Activated effector memory CD4-positive, alpha-beta T cell treated with anti-CD3 and anti-CD28 coated beads, Interleukin-2, amount 50 U/mL, for 16 hours (primary cell): ENCODE results near the gene SLC25A34.

Experiments
- DNase-seq: peaks from one replicate; pipeline ENCODE4 v3.0.0-alpha.2; 2020

SLC25A34 gene

GRCh38 chr1:15733726-15734226, 2.3 kb upstream of the SLC25A34 start:
- no peak for DNase-seq

DNA sequence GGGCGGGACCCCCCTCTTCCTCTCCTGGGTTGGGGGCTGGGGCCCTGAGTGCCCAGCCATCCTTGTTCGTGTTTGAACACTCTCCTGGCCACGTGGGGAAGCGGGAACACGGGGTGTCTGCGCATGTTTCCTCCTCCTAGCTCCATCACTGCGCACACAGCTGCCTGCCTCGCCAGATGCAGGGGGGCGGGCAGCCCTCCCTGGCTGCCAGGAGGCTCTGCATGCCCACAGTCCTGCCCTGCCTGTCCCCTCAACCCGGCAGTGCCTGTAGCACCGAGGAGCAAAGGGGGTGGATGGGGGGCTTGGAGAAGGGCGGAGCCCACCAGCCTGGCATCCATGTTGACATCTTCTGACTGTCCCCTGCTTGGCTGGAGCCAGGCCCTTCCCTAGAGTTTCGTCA, 1.8 kb upstream of the SLC25A34 start:
- no peak for DNase-seq

DNA sequence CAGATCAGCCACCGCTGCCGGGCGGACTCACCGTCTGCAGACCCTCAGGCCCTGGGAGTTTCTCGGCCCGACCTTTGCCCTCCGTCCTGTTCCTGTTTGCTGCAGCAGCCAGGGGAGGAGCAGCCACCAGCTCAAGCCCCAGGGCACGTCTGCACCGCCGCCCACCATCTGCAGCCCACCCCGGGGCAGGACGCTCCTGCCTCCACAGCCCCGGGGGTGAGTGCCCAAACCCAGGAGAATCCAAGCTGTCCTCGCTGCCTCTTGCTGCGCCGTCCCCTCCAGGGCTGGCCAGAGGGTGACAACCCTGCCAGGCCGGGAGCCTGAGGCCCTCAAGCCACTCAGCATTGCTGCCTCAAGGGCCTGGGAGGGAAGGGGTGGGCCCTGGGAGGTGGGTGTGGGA, 1.2 kb upstream of the SLC25A34 start:
- no peak for DNase-seq

GRCh38 chr1:15735304-15736037, 587 bp upstream of the SLC25A34 start:
- DNase-seq, result no peak

DNA sequence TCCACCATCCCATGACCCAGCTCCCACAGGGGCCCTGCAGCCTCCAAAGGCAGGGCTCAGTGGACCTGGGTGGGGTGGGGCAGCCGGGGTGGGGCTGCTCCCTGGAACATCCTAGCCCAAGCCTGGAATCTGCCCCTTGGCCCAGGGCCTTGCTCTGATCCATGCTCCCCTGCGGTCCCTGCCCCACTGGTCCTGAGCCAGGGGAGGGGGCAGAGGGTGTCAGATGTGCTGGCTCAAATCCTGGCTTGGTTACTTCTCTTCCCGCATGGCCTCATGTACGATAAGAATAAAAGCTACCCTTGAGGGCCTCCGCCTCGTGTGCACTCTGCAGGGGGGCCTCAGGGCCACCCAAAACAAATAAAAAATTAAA, 819 bp downstream of the SLC25A34 start:
- no peak for DNase-seq

DNA sequence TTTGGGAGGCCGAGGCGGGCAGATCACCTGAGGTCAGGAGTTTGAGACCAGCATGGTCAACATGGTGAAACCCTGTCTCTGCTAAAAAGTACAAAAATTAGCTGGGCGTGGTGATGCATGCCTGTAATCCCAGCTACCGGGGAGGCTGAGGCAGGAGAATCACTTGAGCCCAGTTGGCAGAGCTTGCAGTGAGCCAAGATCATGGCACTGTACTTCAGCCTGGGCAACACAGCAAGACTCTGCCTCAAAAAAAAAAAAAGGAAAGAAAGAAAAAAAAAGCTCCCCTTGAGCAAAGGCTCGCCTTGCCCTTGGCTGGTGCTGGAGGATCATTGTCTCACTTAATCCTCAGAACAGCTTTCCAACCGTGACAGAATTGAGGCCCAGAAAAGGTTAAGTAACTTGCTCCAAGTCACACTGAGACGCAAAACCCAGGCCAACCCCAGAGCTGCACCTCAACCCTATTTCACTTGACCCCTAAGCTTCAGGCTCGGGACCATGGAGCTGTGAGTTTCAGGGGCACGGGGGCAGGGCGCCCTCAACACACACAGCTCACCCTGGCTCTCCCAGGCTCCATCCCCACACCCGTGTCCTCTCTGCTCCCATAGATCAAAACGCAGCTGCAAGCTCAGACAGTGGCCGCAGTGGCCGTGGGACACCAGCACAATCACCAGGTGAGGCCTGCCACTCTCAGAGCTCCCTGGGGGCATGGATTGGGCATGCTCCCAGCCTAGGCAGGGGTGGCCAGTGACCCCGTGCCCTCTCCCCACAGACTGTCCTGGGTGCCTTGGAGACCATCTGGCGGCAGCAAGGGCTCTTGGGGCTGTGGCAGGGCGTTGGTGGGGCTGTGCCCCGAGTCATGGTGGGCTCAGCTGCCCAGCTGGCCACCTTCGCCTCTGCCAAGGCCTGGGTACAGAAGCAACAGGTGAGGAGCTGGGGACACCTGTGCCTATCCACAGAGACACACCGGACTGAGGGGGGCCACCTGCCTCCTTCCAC, 1.6 kb downstream of the SLC25A34 start:
- no peak for DNase-seq

DNA sequence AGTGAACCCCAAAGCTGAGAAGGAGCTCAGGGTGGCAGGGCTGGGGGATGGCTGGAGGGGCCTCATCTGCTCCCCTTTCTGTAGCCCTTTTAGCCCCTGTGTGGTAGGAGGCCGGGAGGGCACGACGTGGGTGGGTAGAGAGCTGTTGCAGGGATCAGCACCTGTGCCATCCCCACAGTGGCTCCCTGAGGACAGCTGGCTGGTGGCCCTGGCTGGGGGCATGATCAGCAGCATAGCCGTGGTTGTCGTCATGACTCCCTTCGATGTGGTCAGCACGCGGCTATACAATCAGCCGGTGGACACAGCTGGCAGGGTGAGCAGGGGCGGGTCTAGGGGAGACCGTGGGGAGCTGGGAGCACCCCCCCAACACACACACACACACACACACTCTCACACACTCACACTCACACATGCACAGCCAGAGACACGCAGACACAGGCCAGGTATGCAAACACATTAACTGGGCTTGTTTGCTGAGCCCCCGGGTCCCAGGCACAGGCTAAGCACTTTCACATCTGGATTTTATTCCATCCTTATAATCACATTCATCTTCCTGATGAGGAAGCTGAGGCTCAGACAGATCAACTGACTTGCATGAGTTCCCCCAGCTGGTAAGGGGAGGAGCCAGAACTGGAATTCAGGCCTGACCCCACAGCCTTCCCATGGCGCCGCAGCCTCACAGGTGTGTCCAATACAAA, 2.5 kb downstream of the SLC25A34 start:
- no peak for DNase-seq

DNA sequence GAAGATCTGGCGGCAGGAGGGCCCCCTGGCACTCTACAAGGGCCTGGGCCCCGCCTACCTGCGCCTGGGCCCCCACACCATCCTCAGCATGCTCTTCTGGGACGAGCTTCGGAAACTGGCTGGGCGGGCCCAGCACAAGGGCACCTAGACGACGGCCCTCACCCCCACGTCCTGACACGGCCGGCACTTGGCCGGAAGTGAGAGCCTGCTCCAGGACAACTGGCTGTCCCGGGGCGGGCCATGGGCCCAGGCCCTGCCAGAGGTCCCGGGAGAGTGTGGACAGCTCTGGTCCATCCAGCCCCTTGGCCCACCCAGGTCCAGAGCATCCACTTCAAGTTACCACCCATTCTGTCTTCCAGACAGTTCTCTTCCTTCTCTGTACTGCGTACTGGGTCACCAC, 3.2 kb downstream of the SLC25A34 start:
- DNase-seq, result no peak

DNA sequence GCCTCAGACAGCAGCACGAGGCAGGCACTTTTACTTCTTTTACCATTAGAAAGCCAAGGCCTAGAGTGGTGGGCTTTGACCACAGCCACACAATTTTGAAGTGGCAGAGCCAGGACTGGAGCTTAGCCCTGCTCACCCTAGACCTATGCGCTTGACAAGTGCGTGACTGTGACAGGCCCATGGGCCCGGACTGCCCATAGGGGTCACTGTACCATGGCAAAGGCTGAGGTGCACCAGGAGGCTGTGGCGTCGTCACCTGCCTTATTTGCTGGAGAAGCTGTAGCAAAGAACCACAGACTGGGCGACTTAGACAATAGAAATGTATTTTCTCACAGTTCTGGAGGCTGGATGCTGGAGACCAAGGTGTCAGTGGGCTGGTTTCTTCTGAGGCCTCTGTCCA, 3.7 kb downstream of the SLC25A34 start:
- DNase-seq, result no peak

- peak; percentile 84 for DNase-seq
Measured at GRCh38 chr1:15740924-15741850, 5.1 kb downstream of the SLC25A34 start.

- DNase-seq, result no peak
Measured at GRCh38 chr1:15742339-15742801, 6.3 kb downstream of the SLC25A34 start, which contains the start of gene TMEM82. TSS of gene TMEM82 (plus strand) at chr1:15742499. CDS start at chr1:15742560, 61 bp downstream.

DNA sequence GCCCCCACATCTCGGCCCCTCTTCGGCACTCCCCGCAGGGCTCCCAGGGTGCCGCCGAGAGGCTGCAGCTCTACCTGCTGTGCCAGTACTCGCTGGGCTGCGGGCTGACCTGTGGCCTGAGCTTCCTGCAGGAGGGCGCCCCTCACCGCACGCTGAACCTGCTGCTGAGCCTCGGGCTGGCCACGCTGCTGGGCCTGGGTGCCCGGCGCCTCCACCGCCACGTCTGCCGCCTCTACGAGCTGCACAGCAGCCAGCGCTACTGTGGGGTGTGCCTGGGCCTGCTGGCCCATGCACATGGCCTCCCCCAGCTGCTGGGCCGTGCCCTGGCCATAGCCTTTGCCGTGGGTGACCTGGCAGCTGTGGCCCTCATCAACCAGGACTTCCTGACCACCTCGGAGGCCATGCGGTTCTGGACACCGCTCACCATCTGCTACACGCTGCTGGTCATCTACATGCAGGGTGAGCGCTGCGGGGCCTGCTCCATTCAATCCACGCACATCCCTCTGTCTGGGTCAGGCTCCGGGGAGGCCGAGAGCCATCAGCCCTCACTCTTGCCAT, 8.1 kb downstream of the SLC25A34 start:
- DNase-seq, result no peak

- DNase-seq, result no peak
Measured at GRCh38 chr1:15747378-15747777, 11.3 kb downstream of the SLC25A34 start.

DNA sequence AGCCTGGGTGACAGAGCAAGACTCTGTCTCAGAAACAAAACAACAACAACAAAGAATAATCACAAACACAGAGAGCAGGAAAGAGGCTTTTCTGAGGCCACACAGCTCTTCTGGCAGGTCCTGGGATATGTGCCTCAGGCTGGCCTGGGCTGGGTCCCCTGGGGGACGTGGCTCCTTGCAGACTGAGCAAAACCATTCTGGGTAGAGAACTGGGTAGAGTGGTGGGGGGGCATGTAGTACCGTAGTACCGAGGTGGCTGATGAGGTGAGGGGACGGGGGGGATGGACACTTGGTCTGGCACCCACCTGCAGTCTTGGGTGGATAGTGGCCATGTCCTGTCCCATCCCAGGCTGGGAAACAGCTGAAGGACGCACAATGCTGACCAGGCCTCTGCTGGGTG, 12.2 kb downstream of the SLC25A34 start:
- no peak for DNase-seq

DNA sequence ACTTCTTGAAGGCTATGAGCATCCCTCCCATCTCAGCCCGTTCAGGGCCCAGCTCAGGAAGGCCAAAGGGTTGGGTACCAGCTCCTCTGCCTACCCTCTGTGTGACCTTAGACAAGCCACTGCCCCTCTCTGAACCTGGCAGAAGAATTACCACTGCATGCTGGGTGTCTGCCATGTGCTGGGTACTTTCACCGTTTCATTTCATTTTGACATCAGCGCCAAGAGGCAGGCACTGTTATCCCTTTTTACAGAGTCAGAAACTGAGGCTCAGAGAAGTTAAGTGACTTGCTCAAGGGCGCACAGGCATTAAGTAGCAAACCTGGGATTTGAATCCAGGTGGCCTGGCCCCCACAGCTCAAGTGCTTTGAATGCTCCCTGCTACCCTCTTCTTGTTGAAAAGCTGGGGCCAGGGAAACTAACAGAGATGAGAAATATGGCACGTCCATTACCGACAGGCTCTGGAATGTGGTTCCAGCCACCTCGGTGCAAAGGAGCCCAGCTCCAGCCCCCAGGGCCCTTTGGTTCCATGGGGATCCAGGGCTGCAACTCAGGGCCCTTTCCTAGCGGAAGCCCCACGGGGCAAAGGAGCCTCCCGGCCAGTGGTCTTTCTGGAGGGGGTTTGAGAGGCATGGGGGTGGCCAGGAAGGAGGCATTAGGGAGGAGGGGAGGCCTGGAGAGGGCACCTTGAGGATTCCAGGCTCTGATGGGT, 12.8 kb downstream of the SLC25A34 start:
- DNase-seq, result no peak

DNA sequence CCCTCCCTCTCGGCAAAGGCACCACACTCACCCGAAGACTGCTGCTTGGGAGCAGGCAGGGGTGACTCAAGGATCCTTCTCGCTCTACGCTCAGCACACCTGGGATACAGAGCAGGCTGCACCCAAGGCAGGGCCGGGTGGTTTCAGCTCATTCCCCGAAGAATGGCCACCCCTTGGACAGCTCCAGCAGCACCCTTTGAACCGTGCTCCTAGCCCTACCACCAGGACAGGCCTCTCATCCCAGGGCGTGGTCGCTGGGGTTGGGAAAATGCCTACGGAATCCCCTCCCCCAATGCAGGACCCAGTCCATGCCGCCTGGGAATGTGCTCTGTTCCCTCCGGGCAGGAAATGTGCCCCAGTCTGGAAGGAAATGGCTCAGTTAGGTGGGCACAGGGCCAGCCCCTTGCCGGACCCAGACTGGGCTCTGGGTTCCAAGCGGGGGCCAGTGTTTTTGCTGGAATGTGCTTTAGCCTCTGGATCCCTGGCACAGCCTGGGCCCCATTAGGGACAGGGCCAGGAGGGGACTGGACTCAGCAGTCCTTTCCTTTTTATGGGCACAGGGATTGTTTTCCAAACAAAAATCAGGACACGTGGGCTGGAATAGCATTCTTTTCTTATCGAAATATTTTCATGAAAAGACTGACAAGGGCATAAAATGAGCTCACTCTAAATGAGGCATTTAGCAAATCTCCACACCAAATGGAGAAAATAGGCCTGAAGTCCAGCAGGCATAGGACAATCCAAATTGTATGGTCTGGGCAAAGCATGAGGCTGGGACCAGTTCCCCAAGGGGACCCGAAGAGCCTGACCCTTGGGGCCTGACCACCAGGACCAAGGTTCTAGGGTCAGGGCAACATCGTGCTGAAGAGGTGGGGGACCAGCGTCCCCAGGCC, 13.6 kb downstream of the SLC25A34 start:
- DNase-seq, result no peak

DNA sequence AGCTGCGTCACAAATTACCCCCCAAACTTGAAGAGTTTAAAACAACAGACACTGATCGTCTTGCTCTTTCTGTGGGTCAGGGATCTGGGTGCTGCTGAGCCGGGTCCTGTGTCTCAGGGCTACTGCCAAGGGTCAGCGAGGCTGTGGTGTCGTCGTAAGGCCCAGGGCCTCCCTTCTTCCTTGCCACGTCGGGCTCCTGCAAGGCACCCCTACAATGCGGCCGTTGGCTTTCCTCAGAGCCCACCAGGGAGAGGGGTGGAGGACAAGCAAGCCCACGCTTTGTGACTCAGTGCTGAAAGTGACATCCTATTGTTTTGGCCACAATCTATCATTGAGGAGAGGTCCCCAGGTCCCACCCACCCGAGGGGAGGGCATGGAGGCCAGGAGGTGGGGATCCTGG, 14.9 kb downstream of the SLC25A34 start:
- peak; percentile 44 for DNase-seq

GRCh38 chr1:15751717-15752116, 15.7 kb downstream of the SLC25A34 start:
- DNase-seq, result no peak

DNA sequence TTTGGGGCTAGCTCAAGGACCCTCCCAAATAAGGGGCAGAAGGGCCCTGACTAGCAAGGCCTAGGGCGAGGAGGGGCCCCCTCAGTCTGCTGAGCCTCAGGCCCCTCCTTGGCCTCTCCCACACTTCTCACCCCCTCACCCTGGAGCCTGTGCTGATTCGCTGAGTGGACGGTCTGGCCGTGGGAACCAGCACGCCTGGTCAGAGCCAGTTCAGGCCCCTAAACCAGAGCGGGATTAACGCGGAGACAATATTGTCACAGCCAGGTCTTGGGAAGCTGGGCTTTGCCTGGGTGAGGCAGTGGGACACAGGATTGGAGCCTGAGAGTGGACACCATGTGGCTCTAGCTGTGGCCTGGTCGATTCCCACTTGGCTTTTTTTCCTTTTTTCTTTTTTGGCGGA, 17.7 kb downstream of the SLC25A34 start:
- DNase-seq, result no peak
